ENCODE data around the gene TMEM61.

Gene TMEM61

DNA sequence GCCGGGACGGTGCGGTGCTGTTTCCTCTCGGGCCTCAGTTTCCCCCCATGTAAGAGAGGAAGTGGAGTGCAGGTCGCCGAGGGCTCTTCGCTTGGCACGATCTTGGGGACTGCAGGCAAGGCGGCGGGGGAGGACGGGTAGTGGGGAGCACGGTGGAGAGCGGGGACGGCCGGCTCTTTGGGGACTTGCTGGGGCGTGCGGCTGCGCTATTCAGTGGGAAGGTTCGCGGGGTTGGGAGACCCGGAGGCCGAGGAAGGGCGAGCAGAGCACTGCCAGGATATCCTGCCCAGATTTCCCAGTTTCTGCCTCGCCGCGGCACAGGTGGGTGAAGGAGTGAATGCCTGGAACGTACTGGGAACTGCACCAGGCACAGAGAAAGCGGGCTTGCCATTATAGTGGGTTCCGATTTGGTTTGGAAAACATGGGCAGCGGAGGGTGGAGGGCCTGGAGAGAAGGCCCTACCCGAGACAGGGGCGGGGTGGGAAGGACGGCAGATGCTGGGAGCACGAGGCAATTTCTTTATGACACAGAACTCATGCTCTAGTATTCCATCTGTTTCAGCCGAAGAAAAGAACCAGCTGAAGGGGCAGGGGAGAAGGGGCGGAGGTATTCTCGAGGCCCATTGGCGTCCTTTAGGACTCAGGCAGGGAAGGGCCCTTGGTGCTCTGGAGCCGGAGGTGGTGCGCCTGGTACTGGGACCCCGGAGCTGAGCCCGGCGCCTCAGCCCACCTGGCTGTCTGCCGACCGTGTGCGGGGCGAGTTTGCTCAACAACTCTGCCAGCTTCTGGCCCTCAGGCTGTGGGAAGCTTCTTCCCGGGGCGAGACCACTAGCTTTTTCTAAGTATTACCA, 59.9 kb downstream of the TMEM61 start:
- H3K4me3 ChIP-seq (ENCODE audit: low read depth, low read length) = peak overlapping the region; percentile 30
- DNase-seq (ENCODE audit: low read depth, low spot score) = no peak
- TF ChIP-seq, protein P1, sequence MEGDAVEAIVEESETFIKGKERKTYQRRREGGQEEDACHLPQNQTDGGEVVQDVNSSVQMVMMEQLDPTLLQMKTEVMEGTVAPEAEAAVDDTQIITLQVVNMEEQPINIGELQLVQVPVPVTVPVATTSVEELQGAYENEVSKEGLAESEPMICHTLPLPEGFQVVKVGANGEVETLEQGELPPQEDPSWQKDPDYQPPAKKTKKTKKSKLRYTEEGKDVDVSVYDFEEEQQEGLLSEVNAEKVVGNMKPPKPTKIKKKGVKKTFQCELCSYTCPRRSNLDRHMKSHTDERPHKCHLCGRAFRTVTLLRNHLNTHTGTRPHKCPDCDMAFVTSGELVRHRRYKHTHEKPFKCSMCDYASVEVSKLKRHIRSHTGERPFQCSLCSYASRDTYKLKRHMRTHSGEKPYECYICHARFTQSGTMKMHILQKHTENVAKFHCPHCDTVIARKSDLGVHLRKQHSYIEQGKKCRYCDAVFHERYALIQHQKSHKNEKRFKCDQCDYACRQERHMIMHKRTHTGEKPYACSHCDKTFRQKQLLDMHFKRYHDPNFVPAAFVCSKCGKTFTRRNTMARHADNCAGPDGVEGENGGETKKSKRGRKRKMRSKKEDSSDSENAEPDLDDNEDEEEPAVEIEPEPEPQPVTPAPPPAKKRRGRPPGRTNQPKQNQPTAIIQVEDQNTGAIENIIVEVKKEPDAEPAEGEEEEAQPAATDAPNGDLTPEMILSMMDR (IDR thresholded peaks at IDR 0.05; ENCODE audit: low read depth, low read length) = no peak
- in situ Hi-C loops (cut with HindIII; ENCODE audit: low sequenced_read_pairs) = no loop called here

DNA sequence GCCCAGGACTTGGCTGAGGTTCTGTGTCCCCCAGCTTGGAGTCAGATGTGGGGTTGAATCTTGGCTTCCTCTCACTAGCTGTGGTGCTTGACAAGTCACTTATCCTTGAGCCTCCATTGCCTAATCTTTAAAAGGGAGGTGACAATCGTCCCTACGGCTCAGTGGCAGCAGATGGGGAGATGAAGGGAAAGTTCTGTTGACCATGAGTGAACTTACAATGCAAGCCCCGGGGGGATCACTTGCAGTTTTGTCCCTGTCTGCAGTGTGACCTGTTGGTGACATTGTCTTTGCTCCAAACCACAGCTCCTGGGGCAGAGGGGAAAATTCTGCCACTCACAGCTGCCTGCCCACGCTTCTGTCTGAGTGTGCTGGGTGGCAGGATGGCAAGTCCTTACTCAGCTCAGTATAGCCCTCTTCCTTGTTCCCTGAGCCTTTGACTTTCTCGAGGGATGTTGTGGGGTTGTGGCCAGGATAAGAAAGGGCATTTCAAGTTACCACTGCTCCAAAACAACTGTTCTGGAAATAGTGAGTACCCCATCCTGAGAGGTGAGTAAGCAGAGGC, 60.6 kb downstream of the TMEM61 start:
- no peak overlapping the region for H3K4me3 ChIP-seq (ENCODE audit: low read depth, low read length)
- TF ChIP-seq, protein P1 (IDR thresholded peaks at IDR 0.05; ENCODE audit: low read depth, low read length) = no peak
- no peak for DNase-seq (ENCODE audit: low read depth, low spot score)
- in situ Hi-C loops (cut with HindIII; ENCODE audit: low sequenced_read_pairs) = no loop called here

DNA sequence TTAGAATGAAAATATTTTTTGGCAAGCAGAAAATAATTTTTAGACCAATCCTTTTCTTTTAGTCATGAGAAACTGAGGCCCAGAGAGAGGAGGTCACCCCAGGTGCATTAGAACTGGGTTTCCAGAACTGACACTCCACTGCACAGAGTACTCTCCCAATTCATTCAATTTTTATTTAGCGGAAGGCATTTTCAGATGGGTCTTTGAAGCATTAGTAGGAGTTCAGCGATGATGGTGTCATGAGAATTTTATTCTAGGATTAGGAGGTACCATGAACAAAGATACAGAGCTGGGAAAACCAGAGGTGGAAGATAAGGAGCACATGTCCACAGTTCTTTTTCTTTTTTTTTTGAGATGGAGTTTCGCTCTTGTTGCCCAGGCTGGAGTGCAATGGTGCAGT, 61.2 kb downstream of the TMEM61 start:
- TF ChIP-seq, protein P1 (IDR thresholded peaks at IDR 0.05; ENCODE audit: low read depth, low read length) = no peak
- no peak overlapping the region for H3K4me3 ChIP-seq (ENCODE audit: low read depth, low read length)
- no peak for DNase-seq (ENCODE audit: low read depth, low spot score)
- in situ Hi-C loops (cut with HindIII; ENCODE audit: low sequenced_read_pairs) = no loop called here
